Measurements from ENCODE around the gene HBS1L.
A peak's percentile ranks its signal among the peaks of the same experiment; 100 is the strongest.

HBS1L gene

GRCh38 chr6:134999107-134999506 lies 55.5 kb downstream of the HBS1L start:
- no peak for DNase-seq (ENCODE audit: low read depth)

- DNase-seq (ENCODE audit: low read depth) = no peak
Measured at GRCh38 chr6:134997133-134997995, 57.3 kb downstream of the HBS1L start.

GRCh38 chr6:134995536-134995935 lies 59.1 kb downstream of the HBS1L start:
- no peak for DNase-seq (ENCODE audit: low read depth)

- DNase-seq (ENCODE audit: low read depth) = peak; percentile 11
Measured at GRCh38 chr6:134994431-134994830, 60.2 kb downstream of the HBS1L start.

- no peak for DNase-seq (ENCODE audit: low read depth)
Measured at GRCh38 chr6:134992155-134992554, 62.5 kb downstream of the HBS1L start.

- no peak for DNase-seq (ENCODE audit: low read depth)
Measured at GRCh38 chr6:134990262-134990661, 64.4 kb downstream of the HBS1L start.

GRCh38 chr6:134984821-134985220 lies 69.8 kb downstream of the HBS1L start:
- DNase-seq (ENCODE audit: low read depth) = peak; percentile 57

- no peak for DNase-seq (ENCODE audit: low read depth)
Measured at GRCh38 chr6:134983823-134984222, 70.8 kb downstream of the HBS1L start.

- no peak for DNase-seq (ENCODE audit: low read depth)
Measured at GRCh38 chr6:134982161-134982560, 72.5 kb downstream of the HBS1L start.

GRCh38 chr6:134980846-134981245 lies 73.8 kb downstream of the HBS1L start:
- peak; percentile 24 for DNase-seq (ENCODE audit: low read depth)

- no peak for DNase-seq (ENCODE audit: low read depth)
Measured at GRCh38 chr6:134979142-134979541, 75.5 kb downstream of the HBS1L start.

- DNase-seq (ENCODE audit: low read depth) = no peak
Measured at GRCh38 chr6:134974370-134974769, 80.3 kb downstream of the HBS1L start.

GRCh38 chr6:134967711-134968110 lies 86.9 kb downstream of the HBS1L start:
- no peak for DNase-seq (ENCODE audit: low read depth)

GRCh38 chr6:134964451-134965203 lies 90.0 kb downstream of the HBS1L start:
- DNase-seq (ENCODE audit: low read depth) = no peak

- no peak for DNase-seq (ENCODE audit: low read depth)
Measured at GRCh38 chr6:134962421-134962820, 92.2 kb downstream of the HBS1L start.

GRCh38 chr6:134961366-134961765 lies 93.3 kb downstream of the HBS1L start:
- no peak for DNase-seq (ENCODE audit: low read depth)

- no peak for DNase-seq (ENCODE audit: low read depth)
Measured at GRCh38 chr6:134959603-134960002, 95.0 kb downstream of the HBS1L start.

GRCh38 chr6:134956676-134957075 lies 97.9 kb downstream of the HBS1L start:
- no peak for DNase-seq (ENCODE audit: low read depth)

- DNase-seq (ENCODE audit: low read depth) = no peak
Measured at GRCh38 chr6:134956032-134956431, 98.6 kb downstream of the HBS1L start.

GRCh38 chr6:134954272-134955000 lies 100.2 kb downstream of the HBS1L start:
- DNase-seq (ENCODE audit: low read depth) = no peak

- no peak for DNase-seq (ENCODE audit: low read depth)
Measured at GRCh38 chr6:134951494-134952263, 102.9 kb downstream of the HBS1L start.

GRCh38 chr6:134950482-134950881 lies 104.1 kb downstream of the HBS1L start:
- no peak for DNase-seq (ENCODE audit: low read depth)

Data from EH (cell line).